Measurements from ENCODE around the gene MGAT4A.
"Not testable (repeated sequence)": the region's sequence is repeated elsewhere in the genome, so short reads cannot be mapped to it uniquely, and the experiment has no call there.

MGAT4A gene

GRCh38 chr2:98701230-98701629 lies 29.7 kb downstream of the MGAT4A start:
- DNase-seq: no peak

DNA sequence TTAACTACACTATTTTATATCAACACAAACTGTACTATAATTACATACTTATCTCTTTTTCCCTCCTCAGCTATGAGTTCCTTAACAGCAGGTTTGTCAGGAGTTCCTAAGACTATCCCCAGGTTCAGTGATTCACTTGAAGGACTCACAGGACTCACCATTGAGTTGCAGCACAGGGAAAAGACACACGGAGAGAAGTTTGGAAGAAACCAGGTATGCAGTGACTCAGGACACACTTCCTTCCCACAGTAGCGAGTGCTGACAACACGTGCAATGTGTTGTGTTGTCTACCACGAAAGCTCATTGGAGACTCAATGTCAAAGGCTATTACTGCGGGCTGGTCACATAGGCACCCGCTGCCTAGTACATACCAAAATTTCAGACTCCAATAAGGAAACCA lies 32.0 kb downstream of the MGAT4A start:
- no peak for DNase-seq

GRCh38 chr2:98697651-98698337 lies 33.1 kb downstream of the MGAT4A start:
- DNase-seq: no peak

DNA sequence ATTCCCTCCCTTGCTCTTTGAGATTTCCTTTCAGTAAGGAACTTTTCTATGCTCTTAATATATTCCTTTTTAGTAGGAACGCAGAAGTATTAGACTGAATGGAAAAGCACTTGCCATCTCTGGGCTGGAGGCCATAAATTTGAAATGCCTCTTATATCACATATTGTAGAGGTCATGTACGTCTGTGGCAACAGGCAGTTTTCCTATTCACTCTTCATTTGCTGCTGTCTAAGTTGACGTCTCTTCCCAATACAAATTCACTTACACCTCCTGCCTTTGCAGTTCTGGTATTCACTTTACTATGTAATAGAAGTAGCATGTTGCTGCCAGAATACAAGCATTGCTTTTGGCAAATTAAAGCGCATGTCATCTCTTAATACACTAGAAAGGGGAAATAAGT lies 34.7 kb downstream of the MGAT4A start:
- DNase-seq: no peak

DNA sequence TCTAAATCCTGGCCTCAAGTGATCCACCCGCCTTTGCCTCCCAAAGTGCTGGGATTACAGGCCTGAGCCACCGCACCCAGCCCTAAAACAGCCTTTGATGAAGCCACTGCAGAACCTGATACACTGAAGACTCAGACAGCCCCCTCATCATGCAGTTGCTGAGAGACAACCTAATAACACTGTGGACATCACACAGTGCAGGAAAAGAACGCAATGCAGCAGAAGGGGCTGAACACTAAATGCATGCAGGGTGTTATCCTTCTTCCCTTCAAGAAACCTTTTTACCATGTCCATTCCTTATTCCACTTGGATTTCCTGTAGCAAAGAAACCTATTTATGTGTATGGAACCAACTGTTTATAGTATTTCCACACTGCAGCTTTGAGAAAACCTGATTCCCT lies 35.7 kb downstream of the MGAT4A start:
- DNase-seq: no peak

GRCh38 chr2:98693477-98693876 lies 37.5 kb downstream of the MGAT4A start:
- DNase-seq: no peak

DNA sequence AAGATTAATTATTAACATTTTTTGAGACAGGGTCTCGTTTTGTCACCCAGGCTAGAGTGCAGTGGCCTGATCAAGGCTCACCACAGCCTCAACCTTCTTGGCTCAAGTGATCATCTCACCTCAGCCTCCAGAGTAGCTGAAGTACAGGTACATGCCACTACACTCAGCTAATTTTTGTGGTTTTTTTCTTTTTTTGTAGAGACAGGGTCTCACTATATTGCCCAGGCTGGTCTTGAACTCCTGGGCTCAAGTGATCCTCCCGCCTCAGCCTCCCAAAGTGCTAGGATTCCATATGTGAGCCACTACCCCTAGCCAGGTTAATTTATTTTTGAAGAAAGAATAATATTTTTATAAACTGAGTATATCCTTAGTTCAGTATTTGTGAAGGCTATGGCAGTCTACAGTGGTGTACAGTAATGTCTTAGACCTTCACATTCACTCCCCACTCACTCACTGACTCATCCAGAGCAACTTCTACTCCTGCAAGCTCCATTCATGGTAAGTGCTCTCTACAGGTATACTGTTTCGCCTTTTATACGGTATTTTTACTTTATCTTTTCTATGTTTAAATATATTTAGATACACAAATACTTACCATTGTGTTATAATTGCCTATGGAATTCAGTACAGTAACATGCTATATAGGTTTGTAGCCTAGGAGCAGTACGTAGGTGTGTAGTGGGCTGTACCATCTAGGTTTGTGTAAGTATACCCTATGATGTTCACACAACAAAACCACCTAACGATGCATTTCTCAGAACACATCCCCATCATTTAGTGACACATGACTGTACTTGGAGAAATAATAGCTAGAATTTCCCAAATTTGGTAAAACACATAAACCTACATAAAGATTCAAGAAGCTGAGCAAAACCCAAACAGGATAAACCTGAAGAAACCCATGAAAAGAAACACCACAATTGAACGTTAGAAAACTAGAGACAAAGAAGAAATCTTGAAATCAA lies 38.6 kb downstream of the MGAT4A start:
- DNase-seq: no peak

DNA sequence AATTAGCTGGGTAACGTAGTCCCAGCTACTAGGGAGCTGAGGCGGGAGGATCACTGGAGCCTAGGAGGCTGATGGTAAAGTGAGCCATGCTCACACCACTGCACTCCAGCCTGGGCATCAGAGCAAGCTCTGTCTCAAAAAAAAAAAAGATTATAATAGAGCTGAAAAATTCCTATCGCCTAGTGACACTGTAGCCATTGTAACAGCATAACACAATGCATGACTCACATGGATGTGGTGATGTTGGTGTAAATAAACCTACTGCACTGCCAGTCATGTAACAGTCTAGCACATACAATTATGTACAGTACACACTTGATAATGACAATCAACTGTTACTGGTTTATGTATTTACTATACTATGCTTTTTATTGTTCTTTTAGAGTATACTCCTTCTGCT lies 39.6 kb downstream of the MGAT4A start:
- no peak for DNase-seq

- no peak for DNase-seq
Observed at GRCh38 chr2:98685930-98686887, 44.7 kb downstream of the MGAT4A start.

DNA sequence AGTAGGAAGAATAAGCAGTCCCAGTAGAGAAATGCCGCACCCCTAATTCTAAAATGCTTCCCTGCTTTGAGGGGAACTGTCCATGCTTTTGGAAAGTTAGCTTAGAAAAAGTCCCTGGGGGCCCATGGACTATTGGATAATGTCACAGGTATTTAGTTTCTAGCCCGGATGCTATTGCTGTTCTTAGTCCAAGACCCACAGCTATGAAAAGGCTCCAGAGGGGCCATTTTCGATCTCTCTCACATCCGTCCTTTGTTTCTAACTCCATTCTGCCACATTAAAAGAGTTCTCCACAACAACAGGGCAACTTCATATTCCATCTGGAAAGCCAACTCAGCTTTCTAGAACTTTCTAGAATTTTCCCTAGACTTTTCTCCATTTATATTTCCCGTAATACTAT lies 47.2 kb downstream of the MGAT4A start:
- DNase-seq: no peak

DNA sequence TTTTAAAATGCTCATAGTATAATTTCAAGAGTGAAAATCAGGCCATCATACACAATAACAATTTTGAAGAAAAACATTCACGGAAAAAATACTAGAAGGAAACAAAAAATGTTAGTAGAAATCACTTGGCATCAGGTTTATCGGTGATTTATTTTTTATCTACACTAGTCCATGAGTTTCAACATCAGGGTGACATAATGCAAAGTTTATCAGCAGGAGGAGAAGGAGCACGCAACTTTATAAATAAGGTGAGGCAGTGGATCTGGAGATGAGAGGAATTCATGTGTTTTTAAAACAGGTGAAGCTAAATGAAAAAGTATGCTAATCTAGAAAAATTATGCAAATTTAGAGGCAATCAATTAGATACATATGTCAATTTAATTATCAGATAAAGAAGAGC lies 54.2 kb downstream of the MGAT4A start:
- no peak for DNase-seq

GRCh38 chr2:98674233-98674964 lies 56.5 kb downstream of the MGAT4A start:
- no peak for DNase-seq

DNA sequence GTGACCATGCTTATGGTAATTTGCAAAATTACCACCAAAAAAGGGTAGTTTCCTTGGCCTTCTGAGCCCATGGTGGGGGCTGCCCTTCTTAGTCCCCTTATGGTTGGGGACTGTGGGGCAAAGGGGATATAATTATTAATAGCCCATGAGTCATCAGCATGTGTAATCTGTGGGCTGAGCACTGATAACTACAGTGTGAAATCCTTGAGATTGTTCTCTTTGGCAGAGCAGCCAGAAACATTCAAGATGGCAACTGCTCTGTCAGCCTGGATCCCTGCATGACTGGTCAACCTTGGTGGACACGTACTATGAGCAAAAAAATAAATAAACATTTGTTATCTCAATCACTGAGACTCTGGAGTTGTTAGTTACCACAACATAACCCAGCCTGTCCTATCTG lies 61.3 kb downstream of the MGAT4A start:
- DNase-seq: no peak

GRCh38 chr2:98665677-98666076 lies 65.3 kb downstream of the MGAT4A start:
- DNase-seq: no peak

DNA sequence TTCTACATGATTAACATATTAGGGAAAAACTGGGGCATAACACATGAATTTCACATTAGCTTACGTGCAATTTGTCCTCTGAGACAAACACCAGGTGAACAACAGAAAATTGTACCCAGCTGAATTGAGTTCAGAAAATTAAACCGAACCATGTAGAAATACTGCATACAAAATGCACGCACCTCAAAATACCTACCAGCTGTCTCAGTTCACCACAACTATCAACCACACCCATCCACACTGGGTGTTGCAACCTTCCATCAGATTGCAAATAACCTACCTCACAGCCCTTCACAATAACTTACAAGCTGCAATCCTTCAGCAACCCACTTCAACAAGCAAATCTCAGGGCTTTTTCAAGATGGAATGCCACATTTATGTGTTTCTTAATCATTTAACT lies 66.6 kb downstream of the MGAT4A start:
- no peak for DNase-seq

GRCh38 chr2:98663511-98664090 lies 67.3 kb downstream of the MGAT4A start:
- DNase-seq: no peak

GRCh38 chr2:98659491-98659840 lies 71.5 kb downstream of the MGAT4A start:
- not testable (repeated sequence) for DNase-seq

DNA sequence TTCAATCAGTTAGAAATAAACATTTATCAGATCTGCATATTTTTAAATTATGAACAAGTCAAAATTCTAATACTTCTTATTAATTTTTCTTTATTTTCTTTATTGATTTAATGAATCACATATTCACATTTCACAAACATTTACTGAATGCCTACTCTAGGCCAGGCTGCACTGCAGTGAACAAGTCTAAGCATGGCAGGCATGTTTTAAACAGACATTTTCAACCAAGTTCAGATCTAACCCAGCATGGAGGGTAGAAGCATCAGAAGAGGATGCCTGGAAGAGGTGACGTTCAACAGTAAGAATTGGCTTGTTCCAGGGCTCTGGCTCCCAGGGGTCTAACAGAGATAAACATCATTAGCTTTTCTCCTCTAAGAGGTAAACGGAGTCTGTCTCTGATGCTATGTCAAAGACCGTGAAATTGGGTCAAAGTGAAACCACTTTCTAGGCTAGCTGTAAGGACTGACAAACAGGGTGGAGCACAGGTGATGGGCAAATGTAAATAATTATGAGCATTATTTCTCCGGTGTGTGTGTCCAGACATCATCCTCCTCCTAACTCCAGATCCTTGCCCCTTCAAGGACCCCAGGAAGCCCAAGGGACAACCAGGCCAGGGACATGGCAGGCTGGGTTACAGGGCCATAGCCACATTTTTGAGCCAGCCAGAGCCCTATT lies 72.0 kb downstream of the MGAT4A start:
- DNase-seq: no peak

DNA sequence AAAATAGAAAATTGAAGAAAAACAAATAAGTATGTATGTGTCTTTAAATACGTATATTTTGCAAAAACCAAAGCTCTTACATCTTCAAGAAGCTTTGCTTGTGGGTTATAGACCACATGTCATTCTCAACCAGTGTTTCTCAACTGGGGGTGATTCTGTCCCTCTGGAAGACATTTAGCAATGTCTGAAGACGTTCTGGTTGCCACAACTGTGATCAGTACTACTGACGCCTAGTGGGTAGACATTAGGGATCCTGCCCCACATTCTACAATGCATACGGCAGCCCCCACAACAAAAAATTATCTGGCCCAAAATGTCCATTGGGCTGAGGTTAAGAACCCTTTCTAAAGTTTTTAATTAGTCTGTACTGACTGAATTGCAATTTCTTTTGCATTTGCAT lies 74.1 kb downstream of the MGAT4A start:
- DNase-seq: no peak

DNA sequence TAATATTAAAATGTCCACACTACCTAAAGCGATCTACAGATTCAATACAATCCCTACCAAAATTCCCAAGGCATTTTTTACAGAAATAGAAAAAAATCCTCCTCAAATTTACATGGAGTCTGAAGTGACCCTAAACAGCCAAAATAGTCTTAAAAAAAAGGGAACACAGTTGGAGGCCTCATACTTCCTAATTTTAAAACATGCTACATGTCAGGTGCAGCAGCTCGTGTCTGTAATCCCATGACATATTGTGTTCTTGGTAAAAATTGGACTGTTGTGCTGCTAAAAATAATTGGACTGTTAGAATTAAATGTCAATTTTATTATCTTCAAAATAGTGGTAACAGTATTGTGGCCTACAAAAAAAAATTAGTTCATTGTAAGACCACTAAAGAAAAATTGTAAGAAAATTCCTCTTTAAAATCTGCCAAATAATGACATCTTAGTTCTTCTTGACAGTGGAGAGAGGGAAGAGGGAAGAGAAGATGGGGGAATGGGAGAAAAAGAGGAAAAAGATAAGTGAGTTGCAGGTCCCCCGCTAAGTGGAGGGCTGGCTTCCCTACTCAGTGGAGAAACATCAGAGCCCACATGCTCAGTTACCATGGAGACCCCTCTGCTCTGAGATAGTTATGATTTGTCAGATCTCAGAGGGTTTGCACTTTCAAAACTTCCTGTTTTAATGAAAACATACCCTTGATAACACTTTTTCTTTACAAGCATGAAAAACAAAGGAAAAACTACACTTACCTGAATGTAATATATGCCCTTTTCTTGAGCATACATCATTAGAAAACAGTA lies 76.0 kb downstream of the MGAT4A start:
- no peak for DNase-seq

DNA sequence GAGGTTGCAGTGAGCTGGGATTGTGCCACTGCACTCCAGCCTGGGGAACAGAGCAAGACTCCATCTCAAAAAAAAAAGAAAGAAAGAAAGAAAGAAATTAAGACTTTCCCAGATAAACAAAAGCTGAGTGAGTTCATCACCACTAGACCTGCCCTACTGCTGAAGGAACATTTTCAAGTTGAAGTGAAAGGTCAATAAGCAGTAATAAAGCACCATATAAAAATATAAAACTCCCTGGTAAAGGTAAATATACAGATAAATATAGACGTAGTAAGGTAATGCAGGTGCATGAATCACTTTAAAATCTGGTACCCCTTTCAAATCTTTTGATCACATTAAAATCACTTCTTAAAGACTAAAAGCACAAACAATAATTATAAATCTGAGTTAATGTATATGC lies 79.9 kb downstream of the MGAT4A start:
- DNase-seq: no peak

Measured in NCI-H524 (cell line).